HL-60 (cell line): ENCODE measurements around the gene GPX3.

Experiments
- DNase-seq, 2 experiments: peaks; one replicate each; pipeline ENCODE4 v3.0.0-alpha.2; 2010 to 2020; ENCODE audit warnings: low read depth in 1 of 2, low spot score in 1 of 2
- H3K27ac ChIP-seq: fragments of 250-450 bp; sonication (Bioruptor Pico); replicated peaks from 2 replicates; pipeline ENCODE4 v1.5.1; 2020; ENCODE audit warnings: mild to moderate bottlenecking, moderate library complexity
- H3K27me3 ChIP-seq: fragments of 250-450 bp; sonication (Bioruptor Pico); 2 replicates; pipeline ENCODE4 v1.5.1; 2021; ENCODE audit warnings: mild to moderate bottlenecking, moderate library complexity; ENCODE audit not compliant: insufficient read depth, poor library complexity, severe bottlenecking
- H3K4me3 ChIP-seq: replicated peaks from 2 replicates; pipeline ENCODE4 v1.5.1; 2011; ENCODE audit warnings: mild to moderate bottlenecking, control low read depth, low read length; ENCODE audit not compliant: insufficient read depth
- GABPA ChIP-seq: IDR thresholded peaks from 2 replicates; pipeline ENCODE4 v1.6.1; 2012; ENCODE audit warnings: low read depth
- POLR2AphosphoS5 ChIP-seq: IDR thresholded peaks from 2 replicates; pipeline ENCODE4 v1.6.1; 2012; ENCODE audit warnings: low read depth
- SPI1 ChIP-seq: IDR thresholded peaks from 2 replicates; pipeline ENCODE4 v1.6.1; 2012; ENCODE audit warnings: low read depth, mild to moderate bottlenecking, borderline replicate concordance
- TF ChIP-seq, protein P1 (sequence below): IDR thresholded peaks from 2 replicates; pipeline ENCODE4 v1.6.1; 2012; ENCODE audit warnings: low read depth; ENCODE audit not compliant: insufficient replicate concordance
- TF ChIP-seq, protein P2 (sequence below): IDR thresholded peaks from one replicate; pipeline ENCODE4 v1.5.1; 2011; ENCODE audit warnings: low read length, control low read depth, inconsistent platforms; ENCODE audit not compliant: insufficient read depth

GPX3 gene

DNA sequence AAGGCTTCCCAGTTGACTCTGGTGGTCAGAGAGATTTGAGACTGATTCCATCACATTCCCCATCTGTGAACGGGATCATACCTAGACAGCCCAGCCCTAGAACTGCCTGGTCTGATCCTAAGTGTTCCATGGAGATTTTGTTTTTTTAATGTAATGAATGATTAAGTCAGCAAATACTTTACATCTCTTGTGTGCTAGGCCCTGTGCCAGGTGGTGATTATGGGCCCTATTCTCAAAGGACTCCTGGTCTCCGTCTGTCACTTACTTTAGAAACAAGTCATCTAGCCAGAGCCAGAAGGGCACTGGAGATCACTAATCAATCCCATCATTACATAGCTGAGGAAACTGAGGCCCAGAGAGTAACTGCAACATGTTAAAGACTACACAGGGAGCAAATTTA is 1.1 kb upstream of the GPX3 start:
- Histone ChIP-seq H3K4me3 (no peak overlapping the region), H3K27ac (no peak overlapping the region), H3K27me3 (no peaks in the 10 kb centered on the region)
- no peak for TF ChIP-seq GABPA
- TF ChIP-seq SPI1, result no peak
- TF ChIP-seq, protein P1, sequence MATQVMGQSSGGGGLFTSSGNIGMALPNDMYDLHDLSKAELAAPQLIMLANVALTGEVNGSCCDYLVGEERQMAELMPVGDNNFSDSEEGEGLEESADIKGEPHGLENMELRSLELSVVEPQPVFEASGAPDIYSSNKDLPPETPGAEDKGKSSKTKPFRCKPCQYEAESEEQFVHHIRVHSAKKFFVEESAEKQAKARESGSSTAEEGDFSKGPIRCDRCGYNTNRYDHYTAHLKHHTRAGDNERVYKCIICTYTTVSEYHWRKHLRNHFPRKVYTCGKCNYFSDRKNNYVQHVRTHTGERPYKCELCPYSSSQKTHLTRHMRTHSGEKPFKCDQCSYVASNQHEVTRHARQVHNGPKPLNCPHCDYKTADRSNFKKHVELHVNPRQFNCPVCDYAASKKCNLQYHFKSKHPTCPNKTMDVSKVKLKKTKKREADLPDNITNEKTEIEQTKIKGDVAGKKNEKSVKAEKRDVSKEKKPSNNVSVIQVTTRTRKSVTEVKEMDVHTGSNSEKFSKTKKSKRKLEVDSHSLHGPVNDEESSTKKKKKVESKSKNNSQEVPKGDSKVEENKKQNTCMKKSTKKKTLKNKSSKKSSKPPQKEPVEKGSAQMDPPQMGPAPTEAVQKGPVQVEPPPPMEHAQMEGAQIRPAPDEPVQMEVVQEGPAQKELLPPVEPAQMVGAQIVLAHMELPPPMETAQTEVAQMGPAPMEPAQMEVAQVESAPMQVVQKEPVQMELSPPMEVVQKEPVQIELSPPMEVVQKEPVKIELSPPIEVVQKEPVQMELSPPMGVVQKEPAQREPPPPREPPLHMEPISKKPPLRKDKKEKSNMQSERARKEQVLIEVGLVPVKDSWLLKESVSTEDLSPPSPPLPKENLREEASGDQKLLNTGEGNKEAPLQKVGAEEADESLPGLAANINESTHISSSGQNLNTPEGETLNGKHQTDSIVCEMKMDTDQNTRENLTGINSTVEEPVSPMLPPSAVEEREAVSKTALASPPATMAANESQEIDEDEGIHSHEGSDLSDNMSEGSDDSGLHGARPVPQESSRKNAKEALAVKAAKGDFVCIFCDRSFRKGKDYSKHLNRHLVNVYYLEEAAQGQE, result no peak
- no peak for TF ChIP-seq POLR2AphosphoS5
- TF ChIP-seq, protein P2, sequence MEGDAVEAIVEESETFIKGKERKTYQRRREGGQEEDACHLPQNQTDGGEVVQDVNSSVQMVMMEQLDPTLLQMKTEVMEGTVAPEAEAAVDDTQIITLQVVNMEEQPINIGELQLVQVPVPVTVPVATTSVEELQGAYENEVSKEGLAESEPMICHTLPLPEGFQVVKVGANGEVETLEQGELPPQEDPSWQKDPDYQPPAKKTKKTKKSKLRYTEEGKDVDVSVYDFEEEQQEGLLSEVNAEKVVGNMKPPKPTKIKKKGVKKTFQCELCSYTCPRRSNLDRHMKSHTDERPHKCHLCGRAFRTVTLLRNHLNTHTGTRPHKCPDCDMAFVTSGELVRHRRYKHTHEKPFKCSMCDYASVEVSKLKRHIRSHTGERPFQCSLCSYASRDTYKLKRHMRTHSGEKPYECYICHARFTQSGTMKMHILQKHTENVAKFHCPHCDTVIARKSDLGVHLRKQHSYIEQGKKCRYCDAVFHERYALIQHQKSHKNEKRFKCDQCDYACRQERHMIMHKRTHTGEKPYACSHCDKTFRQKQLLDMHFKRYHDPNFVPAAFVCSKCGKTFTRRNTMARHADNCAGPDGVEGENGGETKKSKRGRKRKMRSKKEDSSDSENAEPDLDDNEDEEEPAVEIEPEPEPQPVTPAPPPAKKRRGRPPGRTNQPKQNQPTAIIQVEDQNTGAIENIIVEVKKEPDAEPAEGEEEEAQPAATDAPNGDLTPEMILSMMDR, result no peak
- DNase-seq, result no peak

DNA sequence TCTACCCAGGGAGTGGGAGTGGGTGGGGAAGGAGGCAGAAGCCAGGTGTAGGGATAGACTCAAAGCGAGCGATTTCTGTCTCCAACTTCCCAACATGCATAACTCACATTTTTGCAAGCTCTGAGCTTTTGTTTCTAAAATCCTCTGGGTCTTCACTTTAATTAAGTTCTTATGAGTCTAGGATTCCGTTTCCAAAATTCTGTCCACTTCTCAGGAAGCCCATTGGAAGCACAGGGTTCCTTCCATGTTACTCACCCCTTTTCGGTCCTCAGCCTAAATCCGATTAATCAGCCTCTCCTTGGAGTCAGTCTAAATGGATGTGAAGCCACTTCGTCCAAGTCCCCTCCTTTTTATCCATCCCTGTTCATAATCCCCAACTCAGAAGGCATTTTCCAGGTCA is 1.4 kb downstream of the GPX3 start:
- TF ChIP-seq POLR2AphosphoS5 (no peak), GABPA (no peak), SPI1 (no peak)
- H3K27ac ChIP-seq, result no peak overlapping the region
- no peaks in the 10 kb centered on the region for H3K27me3 ChIP-seq
- DNase-seq, result no peak
- H3K4me3 ChIP-seq, result no peak overlapping the region

DNA sequence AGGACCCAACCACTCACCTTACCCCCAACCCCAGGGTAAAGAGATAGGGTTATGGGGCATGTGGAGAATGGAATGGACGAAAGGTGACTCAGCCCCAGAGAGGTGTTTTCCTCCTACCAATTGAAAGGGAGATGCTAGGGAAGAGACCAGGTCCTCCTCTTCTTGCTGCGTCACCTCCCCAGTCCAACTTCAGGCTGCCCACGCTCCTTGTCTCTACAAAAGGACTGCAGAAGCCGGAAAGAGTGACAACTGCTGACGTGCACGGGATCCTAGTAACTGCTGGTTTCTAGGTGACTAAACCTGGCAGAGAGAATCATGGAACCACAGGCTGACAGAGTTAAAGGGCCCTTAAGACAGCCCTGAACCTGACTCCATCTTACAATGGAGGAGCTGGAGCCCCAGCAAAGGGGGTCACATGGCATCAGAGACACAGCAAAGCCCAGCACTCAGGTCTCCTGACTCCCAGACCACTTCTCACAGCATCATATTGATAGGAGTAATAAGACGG is 2.2 kb downstream of the GPX3 start:
- no peak for DNase-seq
- no peak overlapping the region for H3K4me3 ChIP-seq
- H3K27me3 ChIP-seq, result no peaks in the 10 kb centered on the region
- H3K27ac ChIP-seq, result no peak overlapping the region
- no peak for TF ChIP-seq POLR2AphosphoS5
- TF ChIP-seq SPI1, result no peak
- TF ChIP-seq, protein P1, result no peak
- no peak for TF ChIP-seq GABPA
- TF ChIP-seq, protein P2, result no peak

DNA sequence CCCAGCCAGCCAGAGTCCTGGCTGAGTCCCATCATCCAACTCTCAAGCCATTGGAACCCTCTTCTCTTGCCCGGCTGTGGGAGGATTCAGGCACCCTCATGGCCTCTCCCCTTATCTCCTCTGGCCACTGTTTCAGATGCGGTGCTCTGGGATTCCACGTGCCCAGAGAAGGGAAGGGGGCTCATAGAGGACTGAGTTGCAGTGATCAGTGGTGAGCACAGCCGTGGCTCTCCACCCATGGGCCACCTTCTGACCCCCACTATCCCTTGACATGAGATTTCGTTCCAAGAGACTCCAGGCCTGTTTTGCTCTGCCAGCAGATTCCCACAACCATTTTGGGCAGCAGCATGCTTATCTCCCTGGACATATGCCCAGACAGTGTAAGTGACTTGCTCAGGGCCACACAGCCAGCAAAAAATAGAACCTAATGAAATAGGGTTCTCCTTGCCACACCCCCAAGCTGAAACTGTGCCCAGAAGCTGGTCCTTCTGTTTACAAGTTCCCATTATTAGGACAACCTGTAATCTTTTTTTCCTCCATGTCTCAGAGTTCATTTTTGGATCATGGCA is 2.7 kb downstream of the GPX3 start:
- no peak overlapping the region for H3K27ac ChIP-seq
- TF ChIP-seq, protein P2, result no peak
- TF ChIP-seq, protein P1, result no peak
- no peak for TF ChIP-seq GABPA
- no peak for TF ChIP-seq SPI1
- no peak for DNase-seq
- H3K4me3 ChIP-seq, result no peak overlapping the region
- H3K27me3 ChIP-seq, result no peaks in the 10 kb centered on the region
